NCI-H2029 treated with DMSO at 0.1 percent for 48 hours (cell line): Measurements from ENCODE around the gene CSF3R.

Experiments used
- DNase-seq: peaks from one replicate; lab custom pipeline; 2025; lab: John Stamatoyannopoulos, UW

Gene CSF3R

GRCh38 chr1:36482724-36483388 lies at the start of gene CSF3R:
Gene CSF3R, minus strand, starts transcription at chr1:36482913. Its CDS starts 3,417 bp downstream, at chr1:36479496.
- DNase-seq, result no peak

GRCh38 chr1:36531833-36532232 lies 49.1 kb upstream of the CSF3R start:
- no peak for DNase-seq

GRCh38 chr1:36530791-36531190 lies 48.1 kb upstream of the CSF3R start:
- DNase-seq, result no peak

GRCh38 chr1:36530261-36530660 lies 47.5 kb upstream of the CSF3R start:
- DNase-seq, result no peak

GRCh38 chr1:36529769-36530260 lies 47.1 kb upstream of the CSF3R start:
- DNase-seq, result no peak

GRCh38 chr1:36528361-36529349 lies 45.9 kb upstream of the CSF3R start:
- DNase-seq, result no peak

- DNase-seq, result no peak
Observed at GRCh38 chr1:36525166-36525565, 42.5 kb upstream of the CSF3R start.

GRCh38 chr1:36524359-36525062 lies 41.8 kb upstream of the CSF3R start:
- no peak for DNase-seq

GRCh38 chr1:36523850-36524249 lies 41.1 kb upstream of the CSF3R start:
- DNase-seq, result no peak

- no peak for DNase-seq
Observed at GRCh38 chr1:36523230-36523495, 40.5 kb upstream of the CSF3R start.

GRCh38 chr1:36522461-36523229 lies 39.9 kb upstream of the CSF3R start:
- no peak for DNase-seq

GRCh38 chr1:36522021-36522420 lies 39.3 kb upstream of the CSF3R start:
- no peak for DNase-seq

- peak; percentile 63 for DNase-seq
Observed at GRCh38 chr1:36520771-36521420, 38.2 kb upstream of the CSF3R start.

- DNase-seq, result no peak
Observed at GRCh38 chr1:36520056-36520455, 37.3 kb upstream of the CSF3R start.

- DNase-seq, result no peak
Observed at GRCh38 chr1:36517011-36517771, 34.5 kb upstream of the CSF3R start.

GRCh38 chr1:36516372-36517010 lies 33.8 kb upstream of the CSF3R start:
- peak; percentile 92 for DNase-seq

- no peak for DNase-seq
Observed at GRCh38 chr1:36515315-36516138, 32.8 kb upstream of the CSF3R start.

GRCh38 chr1:36514501-36514900 lies 31.8 kb upstream of the CSF3R start:
- no peak for DNase-seq
